H9 (cell line): ENCODE results near the gene SCLY. TPM values are rescaled to one million over a fixed set of nuclear protein-coding genes. Genes with fewer than 3 reads are reported as not detected.

Experiments
- DNase-seq: peaks from one replicate; pipeline ENCODE4 v3.0.0-alpha.2; 2017
- H2AFZ ChIP-seq: one replicate; pipeline ENCODE4 v1.6.1; 2013; ENCODE audit warnings: mild to moderate bottlenecking, low read length, control low read depth, moderate library complexity
- H2AK5ac ChIP-seq: 2 replicates; pipeline ENCODE4 v1.6.1; 2013; ENCODE audit warnings: low read length, control low read depth, mixed read lengths; ENCODE audit not compliant: insufficient read length
- H2BK120ac ChIP-seq: one replicate; pipeline ENCODE4 v1.6.1; 2013; ENCODE audit warnings: low read depth, mild to moderate bottlenecking, low read length, control low read depth, inconsistent platforms; ENCODE audit not compliant: poor library complexity, severe bottlenecking
- H2BK12ac ChIP-seq: 2 replicates; pipeline ENCODE4 v1.6.1; 2013; ENCODE audit warnings: low read length, control low read depth, mixed read lengths, low read depth; ENCODE audit not compliant: insufficient read length
- H2BK15ac ChIP-seq: 2 replicates; pipeline ENCODE4 v1.6.1; 2013; ENCODE audit warnings: low read depth, low read length, control low read depth
- H2BK20ac ChIP-seq: one replicate; pipeline ENCODE4 v1.6.1; 2013; ENCODE audit warnings: low read depth, mild to moderate bottlenecking, low read length, control low read depth, inconsistent platforms; ENCODE audit not compliant: poor library complexity, severe bottlenecking
- H2BK5ac ChIP-seq: 2 replicates; pipeline ENCODE4 v1.6.1; 2013; ENCODE audit warnings: low read length, control low read depth, mixed read lengths; ENCODE audit not compliant: insufficient read length
- H3K14ac ChIP-seq: 2 replicates; pipeline ENCODE4 v1.6.1; 2013; ENCODE audit warnings: low read length, control low read depth; ENCODE audit not compliant: insufficient read depth
- H3K18ac ChIP-seq: 2 replicates; pipeline ENCODE4 v1.6.1; 2013; ENCODE audit warnings: low read depth, mild to moderate bottlenecking, mixed read lengths, low read length, control low read depth; ENCODE audit not compliant: insufficient read length
- H3K23ac ChIP-seq: 2 replicates; pipeline ENCODE4 v1.6.1; 2013; ENCODE audit warnings: low read length, control low read depth, mixed read lengths, low read depth; ENCODE audit not compliant: insufficient read length
- H3K23me2 ChIP-seq: 2 replicates; pipeline ENCODE4 v1.6.1; 2013; ENCODE audit warnings: low read depth, mild to moderate bottlenecking, mixed read lengths, low read length, control low read depth; ENCODE audit not compliant: insufficient read length, poor library complexity, severe bottlenecking
- H3K27ac ChIP-seq: 2 replicates; pipeline ENCODE4 v1.5.1; 2013; ENCODE audit warnings: low read length, control low read depth, mixed read lengths, low read depth; ENCODE audit not compliant: insufficient read length
- H3K27me3 ChIP-seq: 2 replicates; pipeline ENCODE4 v1.6.1; 2013; ENCODE audit warnings: low read length, control low read depth, inconsistent platforms; ENCODE audit not compliant: insufficient read depth
- H3K4ac ChIP-seq: 2 replicates; pipeline ENCODE4 v1.6.1; 2013; ENCODE audit warnings: low read depth, mild to moderate bottlenecking, control low read depth, inconsistent platforms, low read length, moderate library complexity
- H3K4me1 ChIP-seq: 2 replicates; pipeline ENCODE4 v1.6.1; 2013; ENCODE audit warnings: low read length, control low read depth, inconsistent platforms; ENCODE audit not compliant: insufficient read depth
- H3K4me2 ChIP-seq: 2 replicates; pipeline ENCODE4 v1.6.1; 2013; ENCODE audit warnings: low read length, control low read depth, mixed read lengths; ENCODE audit not compliant: insufficient read length, insufficient read depth
- H3K56ac ChIP-seq: 2 replicates; pipeline ENCODE4 v1.6.1; 2013; ENCODE audit warnings: low read depth, mild to moderate bottlenecking, mixed read lengths, low read length, control low read depth; ENCODE audit not compliant: insufficient read length
- H3K79me1 ChIP-seq: 2 replicates; pipeline ENCODE4 v1.6.1; 2013; ENCODE audit warnings: low read depth, mild to moderate bottlenecking, moderate library complexity, low read length, control low read depth, inconsistent platforms; ENCODE audit not compliant: insufficient read depth, poor library complexity, severe bottlenecking
- H3K79me2 ChIP-seq: 2 replicates; pipeline ENCODE4 v1.6.1; 2013; ENCODE audit warnings: low read length, control low read depth, inconsistent platforms; ENCODE audit not compliant: insufficient read depth
- H3K9ac ChIP-seq: 2 replicates; pipeline ENCODE4 v1.6.1; 2013; ENCODE audit warnings: low read length, control low read depth, mixed read lengths; ENCODE audit not compliant: insufficient read length; ENCODE audit errors: extremely low read depth
- H3K9me3 ChIP-seq: one replicate; pipeline ENCODE4 v1.6.1; 2013; ENCODE audit warnings: low read depth, low read length, inconsistent platforms; ENCODE audit not compliant: control insufficient read depth
- H3T11ph ChIP-seq: one replicate; pipeline ENCODE4 v1.6.1; 2013; ENCODE audit warnings: mild to moderate bottlenecking, low read length, control low read depth, inconsistent platforms
- H4K20me1 ChIP-seq: one replicate; pipeline ENCODE4 v1.6.1; 2013; ENCODE audit not compliant: control insufficient read depth, insufficient read length, insufficient read depth
- H4K5ac ChIP-seq: 2 replicates; pipeline ENCODE4 v1.6.1; 2013; ENCODE audit warnings: low read depth, mild to moderate bottlenecking, mixed read lengths, low read length, control low read depth; ENCODE audit not compliant: insufficient read length
- H4K8ac ChIP-seq: replicated peaks from 2 replicates; pipeline ENCODE4 v1.6.1; 2013; ENCODE audit warnings: low read length, control low read depth, mixed read lengths, low read depth; ENCODE audit not compliant: insufficient read length
- H4K91ac ChIP-seq: 2 replicates; pipeline ENCODE4 v1.6.1; 2013; ENCODE audit warnings: low read depth, mild to moderate bottlenecking, moderate library complexity, mixed read lengths, low read length, control low read depth; ENCODE audit not compliant: insufficient read length
- H3K27ac Mint-ChIP-seq, 3 experiments: 2 replicates in 2 of 3; 3 replicates in 1 of 3; pipeline ENCODE4 v1.8.0; 2020 to 2021; ENCODE audit warnings: mixed read lengths in 3 of 3, mild to moderate bottlenecking in 1 of 3, moderate library complexity in 1 of 3
- H3K27me3 Mint-ChIP-seq: 2 replicates; pipeline ENCODE4 v1.8.0; 2021; ENCODE audit warnings: low read depth, mild to moderate bottlenecking, moderate library complexity, mixed read lengths
- H3K36me3 Mint-ChIP-seq, 3 experiments: 2 replicates in 2 of 3; 3 replicates in 1 of 3; pipeline ENCODE4 v1.8.0; 2020 to 2021; ENCODE audit warnings: low read depth in 3 of 3, mixed read lengths in 3 of 3; ENCODE audit not compliant: insufficient read depth in 1 of 3
- H3K4me1 Mint-ChIP-seq, 2 experiments: 2 replicates each; pipeline ENCODE4 v1.8.0; 2020; ENCODE audit warnings: mixed read lengths in 2 of 2
- H3K4me3 Mint-ChIP-seq, 2 experiments: 2 replicates in 1 of 2; 3 replicates in 1 of 2; pipeline ENCODE4 v1.8.0; 2020 to 2021; ENCODE audit warnings: mild to moderate bottlenecking in 2 of 2, mixed read lengths in 2 of 2, moderate library complexity in 1 of 2
- H3K9me3 Mint-ChIP-seq, 2 experiments: 2 replicates in 1 of 2; 3 replicates in 1 of 2; pipeline ENCODE4 v1.8.0; 2020; ENCODE audit warnings: mild to moderate bottlenecking in 2 of 2, mixed read lengths in 2 of 2, moderate library complexity in 1 of 2
- total RNA-seq: library from RNA; stranded (reverse); gene quantifications from 2 replicates; pipeline ENCODE4 v1.2.1, GENCODE V29; 2021
- TF ChIP-seq, protein P1 (sequence below): fragments of 200-600 bp; sonication (generic); conservative IDR thresholded peaks from 3 replicates; pipeline ENCODE4 v1.8.0; 2021; ENCODE audit warnings: antibody characterized with exemption, mild to moderate bottlenecking

The SCLY gene
- total RNA-seq, 1 experiment from 2014 or later = 55.3 TPM

DNA sequence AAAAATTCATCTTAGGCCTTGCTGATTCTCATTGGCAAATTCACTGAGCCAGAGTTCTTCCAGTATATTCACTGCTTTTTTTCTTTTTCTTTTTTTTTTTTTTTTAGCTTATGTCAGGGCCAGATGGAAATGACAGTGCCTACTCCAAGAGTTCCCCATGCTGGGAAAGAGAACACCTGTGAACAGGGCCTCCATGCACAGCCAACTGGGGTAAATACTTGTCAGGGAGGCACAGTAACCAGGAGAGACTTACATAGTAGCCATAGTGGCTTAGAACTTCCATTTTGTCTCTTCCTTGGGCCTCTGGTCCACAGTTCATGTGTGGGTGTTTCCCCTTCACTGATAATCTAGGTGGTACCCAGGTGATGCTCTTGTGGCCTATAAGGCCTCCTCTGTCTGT, 15.2 kb upstream of the SCLY start:
- Histone ChIP-seq H3K4me1 (no peaks in the 10 kb centered on the region), H3K79me2 (no peaks in the 10 kb centered on the region), H3K9me3 (no peaks in the 10 kb centered on the region), H4K91ac (no peak overlapping the region), H2BK12ac (no peak overlapping the region), H3K18ac (no peak overlapping the region), H4K20me1 (no peaks in the 10 kb centered on the region), H3K9ac (no peak overlapping the region), H3T11ph (no peak overlapping the region), H3K56ac (no peak overlapping the region), H3K23me2 (no peaks in the 10 kb centered on the region), H2BK120ac (no peak overlapping the region), H2AK5ac (no peak overlapping the region), H3K14ac (no peak overlapping the region), H2BK5ac (no peak overlapping the region), H2AFZ (no peak overlapping the region), H3K79me1 (no peaks in the 10 kb centered on the region), H3K27ac (no peak overlapping the region), H2BK15ac (no peak overlapping the region), H3K23ac (no peak overlapping the region), H2BK20ac (no peak overlapping the region), H4K8ac (no peak overlapping the region), H3K4me2 (no peak overlapping the region), H4K5ac (no peak overlapping the region), H3K27me3 (no peaks in the 10 kb centered on the region), H3K4ac (no peak overlapping the region)
- DNase-seq = no peak
- TF ChIP-seq, protein P1, sequence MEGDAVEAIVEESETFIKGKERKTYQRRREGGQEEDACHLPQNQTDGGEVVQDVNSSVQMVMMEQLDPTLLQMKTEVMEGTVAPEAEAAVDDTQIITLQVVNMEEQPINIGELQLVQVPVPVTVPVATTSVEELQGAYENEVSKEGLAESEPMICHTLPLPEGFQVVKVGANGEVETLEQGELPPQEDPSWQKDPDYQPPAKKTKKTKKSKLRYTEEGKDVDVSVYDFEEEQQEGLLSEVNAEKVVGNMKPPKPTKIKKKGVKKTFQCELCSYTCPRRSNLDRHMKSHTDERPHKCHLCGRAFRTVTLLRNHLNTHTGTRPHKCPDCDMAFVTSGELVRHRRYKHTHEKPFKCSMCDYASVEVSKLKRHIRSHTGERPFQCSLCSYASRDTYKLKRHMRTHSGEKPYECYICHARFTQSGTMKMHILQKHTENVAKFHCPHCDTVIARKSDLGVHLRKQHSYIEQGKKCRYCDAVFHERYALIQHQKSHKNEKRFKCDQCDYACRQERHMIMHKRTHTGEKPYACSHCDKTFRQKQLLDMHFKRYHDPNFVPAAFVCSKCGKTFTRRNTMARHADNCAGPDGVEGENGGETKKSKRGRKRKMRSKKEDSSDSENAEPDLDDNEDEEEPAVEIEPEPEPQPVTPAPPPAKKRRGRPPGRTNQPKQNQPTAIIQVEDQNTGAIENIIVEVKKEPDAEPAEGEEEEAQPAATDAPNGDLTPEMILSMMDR = no peak
- Mint-ChIP-seq H3K27me3 (peaks cover 12% of the 10 kb centered on the region), H3K27ac (no peak overlapping the region), H3K36me3 (peaks cover 11 to 55% (median 28%) of the 10 kb centered on the region in 3 experiments; a peak in 6 of 7 replicates), H3K9me3 (peaks cover 11 to 20% of the 10 kb centered on the region in 2 experiments), H3K4me3 (no peak overlapping the region), H3K4me1 (0 out of 4 replicates have a peak, but pooled peaks cover 0 to 2% of the 10 kb centered on the region in 2 experiments)
